Skeletal muscle tissue (tissue), 4 donors: Measurements from ENCODE around the gene SRP14. TPM values are rescaled to one million over a fixed set of nuclear protein-coding genes. Genes with fewer than 3 reads are reported as not detected.

Source experiments
- H3K27ac ChIP-seq: one replicate; pipeline ENCODE4 v1.7.0; 2013; ENCODE audit warnings: mild to moderate bottlenecking, low read depth, low read length, inconsistent platforms
- H3K27me3 ChIP-seq, 3 donors: one replicate each; pipeline ENCODE4 v1.7.0; 2013; ENCODE audit warnings: low read length in 3 of 3; ENCODE audit not compliant: control insufficient read depth in 3 of 3, insufficient read depth in 3 of 3
- H3K36me3 ChIP-seq, 3 donors: one replicate each; pipeline ENCODE4 v1.7.0; 2013; ENCODE audit warnings: low read length in 3 of 3; ENCODE audit not compliant: control insufficient read depth in 3 of 3, insufficient read depth in 3 of 3
- H3K4me1 ChIP-seq, 3 donors: one replicate each; pipeline ENCODE4 v1.7.0; 2013; ENCODE audit warnings: low read length in 3 of 3, mild to moderate bottlenecking in 3 of 3; ENCODE audit not compliant: control insufficient read depth in 3 of 3, insufficient read depth in 3 of 3
- H3K4me3 ChIP-seq, 3 donors: one replicate each; pipeline ENCODE4 v1.7.0; 2013; ENCODE audit warnings: low read length in 3 of 3
- H3K9ac ChIP-seq, 3 donors: one replicate each; pipeline ENCODE4 v1.7.0; 2013; ENCODE audit warnings: low read length in 3 of 3, mild to moderate bottlenecking in 3 of 3, moderate library complexity in 2 of 3, low read depth in 1 of 3
- H3K9me3 ChIP-seq, 3 donors: one replicate each; pipeline ENCODE4 v1.7.0; 2013; ENCODE audit warnings: low read length in 3 of 3; ENCODE audit not compliant: control insufficient read depth in 3 of 3
- total RNA-seq: library from RNA; depleted of rRNA; stranded (reverse); fragments of >200 nt; gene quantifications from one replicate; pipeline ENCODE4 v1.2.3, GENCODE V29; 2014
- donor health status: Osteomylitis.

SRP14 gene
- total RNA-seq, 1 donor from 2014 or later: 72.5 TPM

DNA sequence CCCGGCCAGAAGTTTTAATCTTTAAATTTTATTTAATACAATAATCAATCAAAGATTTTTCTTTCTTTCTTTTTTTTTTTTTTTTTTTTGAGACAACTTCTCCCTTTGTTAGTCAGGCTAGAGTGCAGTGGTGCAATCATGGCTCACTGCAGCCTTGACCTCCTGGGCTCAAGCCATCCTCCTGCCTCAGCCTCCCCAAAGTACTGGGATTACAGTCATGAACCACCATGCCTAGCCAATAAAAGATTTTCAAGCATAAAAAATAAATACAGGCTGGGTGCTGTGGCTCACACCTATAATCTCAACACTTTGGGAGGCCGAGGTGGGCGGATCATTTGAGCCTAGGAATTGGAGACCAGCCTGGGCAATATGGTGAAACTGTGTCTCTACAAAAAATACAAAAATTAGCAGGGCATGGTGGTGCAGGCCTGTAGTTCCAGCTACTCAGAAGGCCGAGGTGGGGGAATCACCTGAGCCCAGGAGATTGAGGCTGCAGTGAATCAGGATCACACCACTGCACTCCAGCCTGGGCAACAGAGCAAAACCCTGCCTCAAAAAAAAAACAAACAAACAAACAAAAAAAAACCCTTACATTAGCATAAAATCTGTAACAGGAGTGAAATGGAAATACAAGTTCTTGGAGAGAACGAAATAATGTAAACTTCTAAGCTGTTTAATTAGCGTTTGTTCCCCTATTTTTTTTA, 29.1 kb upstream of the SRP14 start:
- no peak overlapping the region for H3K4me3 ChIP-seq
- H3K27me3 ChIP-seq: no peaks in the 10 kb centered on the region

DNA sequence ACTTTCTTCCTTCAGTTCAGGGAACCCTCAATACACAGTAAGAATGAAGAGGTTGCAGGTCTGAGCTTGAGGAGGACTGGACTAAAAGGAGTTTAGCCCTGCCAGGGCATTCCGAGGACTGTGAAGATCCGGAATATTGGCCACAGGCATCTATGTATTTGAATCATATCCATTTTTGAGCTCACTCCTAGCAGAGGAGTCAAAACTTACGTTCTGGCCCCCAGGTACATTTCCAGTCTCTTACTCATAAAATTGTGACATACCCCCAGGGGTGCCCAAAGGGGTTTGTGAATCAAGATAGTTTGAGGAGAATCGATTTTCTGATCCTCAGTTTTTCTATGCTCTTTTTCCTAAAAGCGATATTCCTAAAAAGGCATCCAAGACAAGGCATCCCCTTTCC, 27.6 kb upstream of the SRP14 start:
- no peaks in the 10 kb centered on the region for H3K27me3 ChIP-seq
- H3K4me1 ChIP-seq: peaks cover 36 to 39% (median 39%) of the 10 kb centered on the region in 3 donors
- no peak overlapping the region for H3K27ac ChIP-seq
- no peak overlapping the region for H3K9ac ChIP-seq
- peaks cover 0 to 2% (median 0%) of the 10 kb centered on the region in 3 donors for H3K36me3 ChIP-seq
- H3K4me3 ChIP-seq: no peak overlapping the region
- no peaks in the 10 kb centered on the region for H3K9me3 ChIP-seq

More for the DNA sequence above, 29.1 kb upstream of the SRP14 start:
- Histone ChIP-seq H3K4me1 (peaks cover 28 to 39% (median 38%) of the 10 kb centered on the region in 3 donors), H3K9me3 (no peaks in the 10 kb centered on the region), H3K36me3 (peaks cover 0 to 2% (median 0%) of the 10 kb centered on the region in 3 donors), H3K9ac (no peak overlapping the region), H3K27ac (no peak overlapping the region)

DNA sequence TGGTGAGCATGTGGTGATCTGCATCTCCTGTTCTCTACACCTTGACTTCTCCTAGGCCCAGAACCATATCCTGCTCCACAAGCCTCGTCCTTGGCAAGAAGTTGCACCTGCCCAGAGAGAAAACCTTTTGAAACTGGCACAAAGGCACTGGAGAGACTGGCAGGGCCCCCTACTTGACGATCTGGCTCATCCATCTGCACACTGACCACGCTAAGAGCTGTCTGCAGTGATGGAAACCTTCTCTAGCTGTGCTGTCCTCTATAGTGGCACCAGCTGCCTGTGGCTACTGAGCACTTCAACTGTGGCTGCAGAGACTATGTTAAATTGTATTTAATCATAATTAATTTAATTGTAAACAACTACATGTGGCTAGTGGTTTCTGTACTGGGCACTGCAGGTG, 26.2 kb upstream of the SRP14 start:
- H3K36me3 ChIP-seq: peaks cover 0 to 2% (median 0%) of the 10 kb centered on the region in 3 donors
- no peak overlapping the region for H3K27ac ChIP-seq
- H3K9ac ChIP-seq: no peak overlapping the region
- H3K4me3 ChIP-seq: no peak overlapping the region
- H3K9me3 ChIP-seq: no peaks in the 10 kb centered on the region
- peaks cover 36 to 39% (median 37%) of the 10 kb centered on the region in 3 donors for H3K4me1 ChIP-seq
- no peaks in the 10 kb centered on the region for H3K27me3 ChIP-seq

DNA sequence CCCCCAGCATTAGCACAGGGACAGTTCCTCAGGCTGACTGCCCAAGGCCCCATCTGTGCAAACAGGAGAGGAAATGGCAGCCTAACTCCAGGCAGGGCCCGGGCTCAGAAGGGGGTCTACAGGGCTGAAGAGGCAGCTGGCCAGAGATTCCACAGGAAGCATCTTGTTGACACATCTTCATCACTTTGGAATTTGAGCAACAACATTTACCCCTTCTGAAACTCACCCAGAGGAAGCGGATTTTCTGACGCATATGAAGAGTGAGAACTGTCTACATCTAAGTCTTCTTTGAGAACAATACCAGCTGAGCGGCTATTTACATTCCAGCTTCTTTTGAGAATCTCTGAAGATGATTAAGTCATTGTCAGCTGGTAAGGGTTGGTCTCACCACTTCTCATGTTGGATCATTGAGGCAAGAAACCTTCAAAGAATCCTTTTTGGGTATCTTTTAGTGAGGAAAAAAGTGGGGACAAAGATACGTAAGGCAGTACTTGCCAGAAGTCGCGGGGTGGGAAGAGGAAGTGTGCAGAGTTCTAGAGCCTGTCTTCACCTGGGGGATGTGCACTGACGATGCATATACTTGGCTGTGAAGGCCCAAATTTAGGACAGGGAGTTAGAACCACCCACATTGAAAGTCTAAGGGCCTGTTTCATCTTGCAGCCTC, 25.4 kb upstream of the SRP14 start:
- Histone ChIP-seq H3K4me1 (peaks cover 29 to 32% (median 30%) of the 10 kb centered on the region in 3 donors), H3K27me3 (no peaks in the 10 kb centered on the region), H3K9me3 (no peaks in the 10 kb centered on the region), H3K4me3 (no peak overlapping the region), H3K27ac (peak overlapping the region; percentile 74), H3K9ac (peak overlapping the region in 1 of 3 donors; percentile 33), H3K36me3 (peaks cover 0 to 2% (median 0%) of the 10 kb centered on the region in 3 donors)

DNA sequence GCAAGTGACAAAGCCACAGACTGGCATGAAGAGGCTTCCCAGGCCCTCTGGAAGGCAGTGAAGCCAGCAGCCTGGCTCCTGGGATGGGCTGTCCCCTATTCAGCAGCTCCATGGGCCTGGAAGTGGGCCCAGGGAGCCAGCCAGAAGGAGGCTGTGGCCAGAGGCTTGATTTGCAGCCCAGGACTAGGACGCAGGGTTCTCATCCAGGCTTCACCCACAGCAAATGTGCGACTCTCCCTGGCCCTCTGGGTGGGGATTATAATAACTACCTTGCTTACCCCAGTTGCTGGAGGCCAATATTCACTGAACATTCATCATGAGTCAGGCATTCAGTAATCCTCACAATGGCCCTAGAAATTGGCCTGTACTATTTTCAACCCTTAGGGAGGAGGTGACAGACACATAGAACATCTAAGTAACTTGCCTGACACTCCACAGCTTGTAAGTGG, 24.6 kb upstream of the SRP14 start:
- H3K27me3 ChIP-seq: no peaks in the 10 kb centered on the region
- peaks cover 23 to 27% (median 26%) of the 10 kb centered on the region in 3 donors for H3K4me1 ChIP-seq
- H3K36me3 ChIP-seq: peaks cover 0 to 2% (median 0%) of the 10 kb centered on the region in 3 donors
- H3K27ac ChIP-seq: peak overlapping the region; percentile 74
- no peaks in the 10 kb centered on the region for H3K9me3 ChIP-seq
- no peak overlapping the region for H3K4me3 ChIP-seq
- peak overlapping the region in 2 of 3 donors; percentile 1 to 28 for H3K9ac ChIP-seq

DNA sequence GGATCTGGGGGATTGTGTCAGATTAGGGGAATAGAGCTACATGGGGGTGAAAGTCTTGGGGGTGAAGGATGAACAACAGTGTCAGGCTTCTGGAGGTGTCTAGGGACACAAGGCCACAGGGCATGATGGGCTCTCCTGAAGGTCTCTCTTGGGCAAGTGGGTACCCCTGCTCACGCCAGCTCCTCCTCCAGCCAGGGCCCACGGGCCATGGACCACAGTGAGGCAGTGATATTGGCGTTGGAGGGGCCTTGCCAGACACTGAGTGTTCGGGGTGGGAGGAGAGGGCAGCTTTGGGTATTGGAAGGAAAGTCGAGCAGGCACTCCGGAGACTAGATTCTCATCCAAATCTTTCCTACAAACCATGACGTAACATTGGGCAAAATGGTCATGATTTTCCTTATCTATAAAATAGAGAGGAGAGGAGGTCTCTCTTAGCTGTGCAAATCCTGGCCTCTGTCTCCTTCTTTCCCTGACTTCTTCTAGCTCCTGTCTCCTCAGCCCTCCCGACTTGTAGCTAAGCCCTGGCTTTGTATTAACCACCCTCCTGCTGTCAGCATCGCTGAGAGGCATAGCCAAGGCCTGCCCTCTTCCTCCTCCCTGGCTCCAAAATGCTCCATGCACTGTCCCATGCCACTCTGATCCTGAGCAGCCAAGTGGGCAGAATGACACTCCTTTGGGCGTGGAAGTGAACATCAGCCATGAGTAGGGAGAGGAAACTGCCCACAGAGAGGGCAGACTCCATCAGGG, 24.0 kb upstream of the SRP14 start:
- peak overlapping the region in 2 of 3 donors; percentile 1 to 28 for H3K9ac ChIP-seq
- H3K4me1 ChIP-seq: peaks cover 19 to 27% (median 26%) of the 10 kb centered on the region in 3 donors
- no peak overlapping the region for H3K4me3 ChIP-seq
- H3K27me3 ChIP-seq: no peaks in the 10 kb centered on the region
- H3K27ac ChIP-seq: peak overlapping the region; percentile 74
- H3K9me3 ChIP-seq: no peaks in the 10 kb centered on the region
- peaks cover 0 to 2% (median 0%) of the 10 kb centered on the region in 3 donors for H3K36me3 ChIP-seq

DNA sequence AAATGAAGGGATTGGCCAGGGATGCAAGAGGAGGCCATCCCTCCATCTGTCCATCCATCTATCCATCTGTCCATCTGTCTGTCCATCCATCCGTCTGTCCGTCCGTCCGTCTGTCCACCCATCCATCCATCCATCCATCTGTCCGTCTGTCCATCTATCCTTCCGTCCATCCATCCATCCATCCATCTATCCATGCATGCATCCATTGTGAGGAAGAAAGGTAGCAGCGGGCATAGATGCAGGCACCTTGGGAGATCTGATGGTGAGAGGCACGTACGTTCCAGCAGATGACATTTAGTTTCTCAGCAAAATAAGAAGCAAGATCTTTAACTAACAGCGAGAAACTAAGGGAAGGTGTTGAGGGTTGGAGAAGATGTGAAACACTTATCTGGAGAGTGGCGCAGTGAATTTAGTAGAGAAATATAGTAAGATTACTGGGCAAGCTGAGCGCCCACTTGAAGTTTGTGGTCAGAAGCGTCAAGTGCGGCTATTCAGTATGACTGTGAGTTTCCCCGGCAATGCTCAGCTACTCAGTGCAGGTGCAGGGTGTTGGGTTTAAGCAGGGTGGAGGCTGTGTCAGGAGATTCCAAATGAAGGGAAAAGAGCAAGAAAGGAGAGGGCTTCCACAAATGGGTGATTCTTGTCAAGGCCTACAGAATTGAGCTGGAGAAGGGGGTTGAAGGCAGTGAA, 22.4 kb upstream of the SRP14 start:
- Histone ChIP-seq H3K4me3 (no peak overlapping the region), H3K27ac (no peak overlapping the region), H3K4me1 (peaks cover 19 to 29% (median 28%) of the 10 kb centered on the region in 3 donors), H3K9me3 (no peaks in the 10 kb centered on the region), H3K27me3 (no peaks in the 10 kb centered on the region), H3K36me3 (peaks cover 0 to 2% (median 0%) of the 10 kb centered on the region in 3 donors), H3K9ac (no peak overlapping the region)

DNA sequence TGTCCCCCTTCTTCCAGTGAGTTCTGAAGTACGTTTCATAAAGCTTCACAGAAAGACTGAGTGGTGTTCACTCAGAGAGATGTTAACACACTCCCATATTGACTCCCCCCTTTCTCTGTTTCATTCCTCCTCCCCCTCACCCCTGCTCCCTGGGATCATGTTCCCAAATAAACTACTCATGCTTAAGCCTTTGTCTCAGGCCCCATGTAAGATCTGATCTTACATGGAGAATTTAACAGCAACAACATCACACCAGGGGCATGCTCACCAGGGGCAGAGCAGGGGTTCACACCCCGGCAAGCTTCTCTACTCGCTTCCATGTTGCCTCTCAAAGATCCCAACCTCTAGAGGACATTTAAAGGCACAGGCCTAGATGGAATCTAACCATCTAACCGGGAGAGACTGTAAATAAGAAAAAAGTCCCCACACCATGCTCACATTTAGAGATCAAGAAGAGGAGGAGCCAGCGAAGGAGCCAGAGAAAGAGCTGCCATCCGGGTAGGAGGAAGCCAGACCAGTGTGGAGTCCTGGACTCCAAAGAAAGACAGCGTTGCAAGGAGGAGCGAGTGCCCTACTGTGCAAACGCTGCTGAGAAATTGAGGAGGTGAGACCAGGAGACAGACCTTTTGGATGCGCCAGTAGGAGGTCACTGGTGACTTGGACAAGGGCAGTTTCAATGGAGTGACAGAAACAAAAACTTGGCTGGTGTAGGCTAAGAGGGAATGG, 21.4 kb upstream of the SRP14 start:
- Histone ChIP-seq H3K27me3 (no peaks in the 10 kb centered on the region), H3K9me3 (no peaks in the 10 kb centered on the region), H3K4me1 (peaks cover 28 to 38% (median 34%) of the 10 kb centered on the region in 3 donors), H3K4me3 (no peak overlapping the region), H3K27ac (no peak overlapping the region), H3K36me3 (peaks cover 0 to 2% (median 0%) of the 10 kb centered on the region in 3 donors), H3K9ac (no peak overlapping the region)

DNA sequence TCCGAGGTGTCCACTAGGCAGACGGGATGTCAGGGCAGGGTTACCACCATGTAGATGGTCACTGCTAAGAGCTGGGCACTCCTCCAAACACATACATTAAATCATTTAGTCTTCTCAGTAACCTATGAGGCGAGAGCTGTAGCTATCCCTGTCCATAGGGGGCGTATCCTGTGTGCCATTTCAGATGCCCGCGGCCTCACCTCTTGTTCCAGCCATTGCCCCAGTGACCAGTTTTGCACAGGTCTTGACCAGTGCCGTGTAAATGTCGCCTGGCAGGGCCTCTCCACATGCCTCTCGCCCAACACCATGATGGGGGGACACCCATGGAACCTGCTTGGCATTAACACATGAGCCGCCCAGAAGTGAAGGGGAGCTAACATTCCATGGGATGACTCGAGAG, 20.8 kb upstream of the SRP14 start:
- H3K36me3 ChIP-seq: no peaks in the 10 kb centered on the region
- no peaks in the 10 kb centered on the region for H3K9me3 ChIP-seq
- peaks cover 31 to 43% (median 36%) of the 10 kb centered on the region in 3 donors for H3K4me1 ChIP-seq
- no peaks in the 10 kb centered on the region for H3K27me3 ChIP-seq
- no peak overlapping the region for H3K27ac ChIP-seq
- H3K9ac ChIP-seq: no peak overlapping the region
- H3K4me3 ChIP-seq: no peak overlapping the region
